Measurements from ENCODE around the gene SREBF1. TPM values are rescaled to one million over a fixed set of nuclear protein-coding genes. Genes with fewer than 3 reads are reported as not detected.

The SREBF1 gene
- total RNA-seq, 1 donor: 115 TPM

DNA sequence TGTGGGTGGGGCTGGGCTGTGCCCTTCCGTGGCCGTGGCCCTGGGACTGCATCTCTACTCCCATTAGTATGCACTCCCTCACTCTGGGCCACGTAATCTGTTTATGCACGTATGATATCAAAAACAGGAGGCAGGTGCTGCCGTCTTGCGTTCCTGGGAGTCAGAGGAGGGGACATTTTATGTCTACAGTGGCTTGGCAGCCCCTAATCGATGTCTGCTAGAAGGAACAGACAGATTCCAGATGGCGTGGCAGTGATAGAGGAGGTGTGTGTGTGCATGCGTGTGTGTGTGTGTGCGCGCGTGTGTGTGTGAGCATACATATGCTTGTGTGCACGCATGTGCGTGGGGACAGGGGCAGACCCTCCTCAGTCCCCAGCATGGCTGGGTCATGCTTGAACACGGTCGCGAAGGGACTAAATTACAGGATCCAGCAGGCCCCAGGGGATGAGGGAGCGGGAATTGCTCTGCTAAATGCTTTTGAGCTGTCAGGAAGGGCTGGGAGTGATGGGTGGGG lies 44.7 kb downstream of the SREBF1 start:
- Histone ChIP-seq H2AFZ (ENCODE audit: low read length) (no peak overlapping the region), H3K4me2 (ENCODE audit: insufficient read depth, low read length) (no peak overlapping the region)

DNA sequence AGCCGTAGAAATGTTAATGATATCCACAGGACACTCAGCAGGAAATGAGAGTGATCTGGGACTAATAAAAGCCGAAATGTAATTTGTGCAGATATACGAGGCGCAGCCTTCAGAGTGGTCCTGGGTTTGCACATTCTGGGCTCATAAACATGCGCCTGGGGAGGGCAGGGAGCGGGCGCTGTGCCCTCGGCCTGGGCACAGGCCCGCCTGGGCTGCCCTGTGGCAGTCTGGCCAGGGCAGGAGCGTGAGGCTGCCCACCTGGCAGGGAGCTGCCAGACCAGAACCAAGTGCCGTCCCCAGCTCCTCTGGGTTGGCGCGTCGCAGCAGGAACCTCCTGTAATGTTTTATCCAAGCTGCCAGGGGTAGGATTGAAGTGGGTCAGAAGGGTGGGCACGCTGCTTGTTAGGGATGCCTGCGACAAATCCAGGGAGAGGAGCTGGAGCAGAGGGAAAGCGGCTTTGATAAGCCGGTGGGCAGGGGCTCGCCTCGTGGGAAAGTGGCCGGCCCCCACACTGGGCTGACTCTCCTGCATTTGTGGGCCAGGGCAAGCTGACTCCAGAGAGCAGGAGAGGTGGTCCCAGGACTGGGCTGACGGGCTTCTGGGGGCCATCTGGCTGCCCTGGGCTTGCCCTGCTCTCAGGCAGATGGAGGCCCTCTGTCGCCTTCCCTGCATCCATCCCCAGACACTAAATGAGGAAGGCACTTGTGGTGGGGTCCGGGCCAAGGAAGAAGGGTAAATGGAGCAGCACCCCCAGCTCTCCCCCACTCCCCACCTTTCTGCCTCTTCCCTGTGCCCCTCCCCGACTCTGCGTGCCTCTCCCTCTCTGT lies 45.9 kb downstream of the SREBF1 start:
- H2AFZ ChIP-seq (ENCODE audit: low read length): no peak overlapping the region
- TF ChIP-seq, protein P1, sequence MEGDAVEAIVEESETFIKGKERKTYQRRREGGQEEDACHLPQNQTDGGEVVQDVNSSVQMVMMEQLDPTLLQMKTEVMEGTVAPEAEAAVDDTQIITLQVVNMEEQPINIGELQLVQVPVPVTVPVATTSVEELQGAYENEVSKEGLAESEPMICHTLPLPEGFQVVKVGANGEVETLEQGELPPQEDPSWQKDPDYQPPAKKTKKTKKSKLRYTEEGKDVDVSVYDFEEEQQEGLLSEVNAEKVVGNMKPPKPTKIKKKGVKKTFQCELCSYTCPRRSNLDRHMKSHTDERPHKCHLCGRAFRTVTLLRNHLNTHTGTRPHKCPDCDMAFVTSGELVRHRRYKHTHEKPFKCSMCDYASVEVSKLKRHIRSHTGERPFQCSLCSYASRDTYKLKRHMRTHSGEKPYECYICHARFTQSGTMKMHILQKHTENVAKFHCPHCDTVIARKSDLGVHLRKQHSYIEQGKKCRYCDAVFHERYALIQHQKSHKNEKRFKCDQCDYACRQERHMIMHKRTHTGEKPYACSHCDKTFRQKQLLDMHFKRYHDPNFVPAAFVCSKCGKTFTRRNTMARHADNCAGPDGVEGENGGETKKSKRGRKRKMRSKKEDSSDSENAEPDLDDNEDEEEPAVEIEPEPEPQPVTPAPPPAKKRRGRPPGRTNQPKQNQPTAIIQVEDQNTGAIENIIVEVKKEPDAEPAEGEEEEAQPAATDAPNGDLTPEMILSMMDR (IDR thresholded peaks at IDR 0.05; ENCODE audit: extremely low read depth, low read depth, low read length): no peak
- no peaks in the 10 kb centered on the region for H3K9me3 ChIP-seq (ENCODE audit: low read depth, low read length)
- H3K4me1 ChIP-seq (ENCODE audit: insufficient read depth, low read length): no peaks in the 10 kb centered on the region
- no peak overlapping the region for H3K4me3 ChIP-seq (ENCODE audit: insufficient read depth, low read length)
- peaks cover 68% of the 10 kb centered on the region for H4K20me1 ChIP-seq (ENCODE audit: insufficient read depth, low read length)
- peaks cover 6% of the 10 kb centered on the region for H3K36me3 ChIP-seq (ENCODE audit: insufficient read depth, low read length)
- peaks cover 36% of the 10 kb centered on the region for H3K79me2 ChIP-seq (ENCODE audit: insufficient read depth, low read length)
- no peaks in the 10 kb centered on the region for H3K27me3 ChIP-seq (ENCODE audit: insufficient read depth, low read length)
- DNase-seq (ENCODE audit: insufficient read length, low spot score, missing footprints): no peak
- H3K4me2 ChIP-seq (ENCODE audit: insufficient read depth, low read length): no peak overlapping the region
- H3K27ac ChIP-seq (ENCODE audit: low read depth, low read length): no peak overlapping the region

More for the DNA sequence above, 44.7 kb downstream of the SREBF1 start:
- no peaks in the 10 kb centered on the region for H3K9me3 ChIP-seq (ENCODE audit: low read depth, low read length)
- no peak overlapping the region for H3K27ac ChIP-seq (ENCODE audit: low read depth, low read length)
- TF ChIP-seq, protein P1 (IDR thresholded peaks at IDR 0.05; ENCODE audit: extremely low read depth, low read depth, low read length): no peak
- peaks cover 26% of the 10 kb centered on the region for H3K79me2 ChIP-seq (ENCODE audit: insufficient read depth, low read length)
- peaks cover 61% of the 10 kb centered on the region for H4K20me1 ChIP-seq (ENCODE audit: insufficient read depth, low read length)
- H3K4me1 ChIP-seq (ENCODE audit: insufficient read depth, low read length): no peaks in the 10 kb centered on the region
- DNase-seq (ENCODE audit: insufficient read length, low spot score, missing footprints): no peak
- H3K36me3 ChIP-seq (ENCODE audit: insufficient read depth, low read length): peaks cover 6% of the 10 kb centered on the region
- H3K4me3 ChIP-seq (ENCODE audit: insufficient read depth, low read length): no peak overlapping the region
- H3K27me3 ChIP-seq (ENCODE audit: insufficient read depth, low read length): no peaks in the 10 kb centered on the region

DNA sequence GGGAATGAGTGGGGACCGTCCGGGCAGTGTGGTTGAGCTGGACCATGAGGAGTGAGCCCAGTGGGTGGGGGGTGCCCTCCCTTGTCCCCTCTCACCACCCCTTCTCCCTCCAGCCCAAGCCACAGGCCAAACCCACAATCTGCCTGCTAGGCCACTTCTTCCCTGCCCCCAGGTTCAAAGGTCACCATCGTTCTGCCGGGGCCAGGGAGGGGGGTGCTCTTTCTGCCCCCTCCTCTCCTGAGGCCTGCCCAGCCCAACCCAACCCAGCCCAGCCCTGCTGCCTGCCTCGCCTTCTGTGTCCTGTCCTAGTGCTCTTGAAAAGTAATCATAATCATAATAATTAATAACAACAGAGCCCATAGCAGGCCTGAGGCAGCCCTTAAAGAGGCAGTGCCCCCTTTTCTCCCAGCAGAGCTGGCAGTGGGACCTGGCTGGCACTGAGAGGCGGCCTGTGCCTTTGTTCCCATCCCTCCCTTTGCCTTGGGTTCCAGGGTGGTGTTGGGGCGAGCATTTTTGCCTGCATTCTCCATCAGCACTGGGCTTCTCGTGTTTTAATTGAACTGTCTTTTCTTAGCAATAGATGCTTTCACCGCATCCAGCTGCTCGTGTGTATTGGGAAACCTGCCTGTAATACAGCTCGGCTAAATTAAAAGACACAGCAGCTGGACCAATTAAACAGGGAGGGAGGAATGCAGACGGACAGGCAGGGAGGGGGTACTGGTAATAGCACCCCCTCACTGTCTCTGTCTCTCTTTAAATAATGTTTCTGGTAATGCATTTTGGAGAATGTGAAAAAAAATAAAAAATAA lies 46.8 kb downstream of the SREBF1 start:
- Histone ChIP-seq H3K27ac (ENCODE audit: low read depth, low read length) (no peak overlapping the region), H3K4me1 (ENCODE audit: insufficient read depth, low read length) (no peaks in the 10 kb centered on the region), H3K36me3 (ENCODE audit: insufficient read depth, low read length) (peaks cover 6% of the 10 kb centered on the region), H3K27me3 (ENCODE audit: insufficient read depth, low read length) (no peaks in the 10 kb centered on the region), H3K4me2 (ENCODE audit: insufficient read depth, low read length) (no peak overlapping the region), H4K20me1 (ENCODE audit: insufficient read depth, low read length) (peaks cover 75% of the 10 kb centered on the region), H3K79me2 (ENCODE audit: insufficient read depth, low read length) (peaks cover 38% of the 10 kb centered on the region), H3K4me3 (ENCODE audit: insufficient read depth, low read length) (no peak overlapping the region), H2AFZ (ENCODE audit: low read length) (no peak overlapping the region), H3K9me3 (ENCODE audit: low read depth, low read length) (no peaks in the 10 kb centered on the region)
- TF ChIP-seq, protein P1 (IDR thresholded peaks at IDR 0.05; ENCODE audit: extremely low read depth, low read depth, low read length): no peak
- no peak for DNase-seq (ENCODE audit: insufficient read length, low spot score, missing footprints)

DNA sequence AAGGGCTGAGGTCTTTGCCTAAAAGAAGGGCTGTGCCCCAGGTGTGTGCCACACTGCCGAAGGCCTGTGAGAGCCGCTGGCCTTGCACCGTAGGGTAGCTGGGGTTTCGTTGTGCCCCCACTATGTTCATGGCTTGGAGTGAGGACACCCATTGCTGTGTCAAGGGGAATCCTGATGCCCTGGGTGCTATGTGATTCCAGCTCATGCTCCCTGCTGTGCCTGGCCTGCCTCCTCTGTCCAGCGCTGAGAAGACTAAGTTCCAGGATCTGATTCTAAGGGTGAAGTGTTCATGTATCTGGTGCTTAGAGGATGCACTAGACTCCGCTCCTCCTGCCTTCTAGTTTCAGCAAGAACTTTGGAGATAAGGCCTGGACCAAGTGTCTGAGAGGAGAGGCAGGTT lies 47.4 kb downstream of the SREBF1 start:
- Histone ChIP-seq H3K36me3 (ENCODE audit: insufficient read depth, low read length) (peaks cover 3% of the 10 kb centered on the region), H3K27me3 (ENCODE audit: insufficient read depth, low read length) (no peaks in the 10 kb centered on the region), H2AFZ (ENCODE audit: low read length) (no peak overlapping the region), H4K20me1 (ENCODE audit: insufficient read depth, low read length) (peaks cover 80% of the 10 kb centered on the region), H3K9me3 (ENCODE audit: low read depth, low read length) (no peaks in the 10 kb centered on the region), H3K79me2 (ENCODE audit: insufficient read depth, low read length) (peaks cover 44% of the 10 kb centered on the region), H3K4me2 (ENCODE audit: insufficient read depth, low read length) (no peak overlapping the region), H3K4me1 (ENCODE audit: insufficient read depth, low read length) (no peaks in the 10 kb centered on the region), H3K27ac (ENCODE audit: low read depth, low read length) (no peak overlapping the region), H3K4me3 (ENCODE audit: insufficient read depth, low read length) (no peak overlapping the region)
- TF ChIP-seq, protein P1 (IDR thresholded peaks at IDR 0.05; ENCODE audit: extremely low read depth, low read depth, low read length): no peak
- DNase-seq (ENCODE audit: insufficient read length, low spot score, missing footprints): no peak

All from osteoblast (primary cell).